Activated naive CD8-positive, alpha-beta T cell (primary cell): ENCODE results near the gene RANBP17.
A peak's percentile ranks its signal among the peaks of the same experiment; 100 is the strongest.

Experiments used
- H3K27ac Mint-ChIP-seq: one replicate; pipeline ENCODE4 v1.8.0; 2021; ENCODE audit warnings: mixed read lengths
- H3K27me3 Mint-ChIP-seq: one replicate; pipeline ENCODE4 v1.8.0; 2021; ENCODE audit warnings: mixed read lengths
- H3K36me3 Mint-ChIP-seq: one replicate; pipeline ENCODE4 v1.8.0; 2021; ENCODE audit warnings: mixed read lengths
- H3K4me1 Mint-ChIP-seq: one replicate; pipeline ENCODE4 v1.8.0; 2021; ENCODE audit warnings: low read depth, mixed read lengths
- H3K4me3 Mint-ChIP-seq: one replicate; pipeline ENCODE4 v1.8.0; 2021; ENCODE audit warnings: mild to moderate bottlenecking, mixed read lengths
- H3K9me3 Mint-ChIP-seq: one replicate; pipeline ENCODE4 v1.8.0; 2021; ENCODE audit warnings: low read depth, mixed read lengths

RANBP17 gene

DNA sequence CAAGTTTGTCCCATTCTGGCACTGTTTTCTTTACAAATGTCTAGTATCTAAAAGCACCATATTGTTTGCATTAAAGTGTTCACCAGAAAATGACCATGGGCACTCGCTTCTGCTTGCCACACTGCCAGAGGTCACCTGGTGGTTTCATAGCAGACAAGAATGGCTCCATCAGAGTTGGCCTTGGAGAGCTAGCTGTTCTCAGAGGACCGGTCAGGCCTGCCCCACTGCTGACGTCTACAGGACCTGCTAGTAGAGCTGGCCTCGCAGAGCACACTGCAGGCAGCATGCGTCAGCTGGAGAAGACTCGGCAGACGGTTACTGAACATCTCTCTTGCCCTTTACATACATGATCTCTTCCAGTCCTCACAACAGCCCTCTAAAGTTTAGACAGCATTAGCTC, 438.5 kb downstream of the RANBP17 start:
- Mint-ChIP-seq H3K4me3 (no peak overlapping the region), H3K27ac (no peak overlapping the region), H3K4me1 (no peaks in the 10 kb centered on the region), H3K9me3 (no peaks in the 10 kb centered on the region), H3K36me3 (no peaks in the 10 kb centered on the region), H3K27me3 (peaks cover 11% of the 10 kb centered on the region)

DNA sequence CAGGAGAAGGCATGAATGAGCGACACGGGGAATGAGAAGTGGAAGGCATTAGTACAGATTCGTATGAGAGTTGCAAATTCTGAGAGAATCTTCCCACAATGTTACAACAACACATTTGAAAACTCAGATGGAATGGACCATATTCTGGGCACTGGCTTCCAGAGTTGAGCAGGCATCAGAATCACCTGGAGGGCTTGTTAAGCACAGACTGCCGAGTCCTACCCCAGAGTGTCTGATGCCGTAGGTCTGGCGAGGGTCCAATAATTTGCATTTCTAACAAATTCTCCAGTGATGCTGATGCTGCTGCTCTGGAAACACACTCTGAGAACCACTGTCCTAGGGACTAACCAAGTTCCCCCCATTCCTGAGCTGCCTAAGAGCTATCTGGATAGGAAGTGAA, 444.3 kb downstream of the RANBP17 start:
- Mint-ChIP-seq H3K27me3 (peaks cover 31% of the 10 kb centered on the region), H3K27ac (no peak overlapping the region), H3K4me1 (peaks cover 9% of the 10 kb centered on the region), H3K36me3 (no peaks in the 10 kb centered on the region), H3K4me3 (no peak overlapping the region), H3K9me3 (no peaks in the 10 kb centered on the region)

DNA sequence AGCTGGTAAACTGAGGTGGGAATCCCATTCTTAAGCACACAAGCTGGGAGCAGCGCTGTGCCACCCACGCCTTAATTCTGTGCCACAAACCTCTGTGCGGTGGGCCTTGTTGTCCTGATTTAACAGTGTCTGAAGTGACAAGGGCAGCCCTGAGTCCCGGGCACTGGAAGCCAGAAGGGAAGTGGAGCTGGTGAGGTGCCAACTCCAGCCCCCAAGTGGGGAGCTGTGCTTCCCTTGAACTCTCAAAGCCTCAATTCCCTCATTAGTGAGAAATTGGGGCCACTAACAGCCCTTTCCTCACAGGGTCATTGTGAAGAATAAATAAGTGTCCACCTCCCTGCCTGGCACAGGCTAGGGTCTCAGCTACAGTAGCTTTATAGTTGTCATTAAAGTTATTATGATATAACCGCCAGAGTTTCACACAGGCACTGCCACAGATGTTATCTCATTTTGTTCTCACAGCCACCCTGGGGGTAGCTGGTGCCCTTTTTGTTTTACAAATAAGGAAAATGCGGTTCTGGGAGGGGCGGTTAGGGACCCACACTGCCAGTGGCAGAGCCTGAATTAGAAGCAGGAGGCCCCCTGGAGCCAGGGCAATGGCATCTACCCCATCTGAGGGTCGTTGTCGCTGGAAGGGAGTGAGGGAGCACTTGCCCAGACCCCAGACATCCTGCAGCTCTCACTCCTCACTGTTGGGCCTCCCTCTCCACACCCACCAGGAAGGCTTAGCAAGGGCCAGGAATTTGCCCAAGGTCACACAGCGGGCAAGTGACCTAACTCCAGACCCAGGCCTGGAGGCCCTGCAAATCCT, 445.2 kb downstream of the RANBP17 start:
- Mint-ChIP-seq H3K4me1 (peaks cover 10% of the 10 kb centered on the region), H3K36me3 (no peaks in the 10 kb centered on the region), H3K27me3 (peaks cover 26% of the 10 kb centered on the region), H3K9me3 (no peaks in the 10 kb centered on the region), H3K27ac (no peak overlapping the region), H3K4me3 (no peak overlapping the region)

DNA sequence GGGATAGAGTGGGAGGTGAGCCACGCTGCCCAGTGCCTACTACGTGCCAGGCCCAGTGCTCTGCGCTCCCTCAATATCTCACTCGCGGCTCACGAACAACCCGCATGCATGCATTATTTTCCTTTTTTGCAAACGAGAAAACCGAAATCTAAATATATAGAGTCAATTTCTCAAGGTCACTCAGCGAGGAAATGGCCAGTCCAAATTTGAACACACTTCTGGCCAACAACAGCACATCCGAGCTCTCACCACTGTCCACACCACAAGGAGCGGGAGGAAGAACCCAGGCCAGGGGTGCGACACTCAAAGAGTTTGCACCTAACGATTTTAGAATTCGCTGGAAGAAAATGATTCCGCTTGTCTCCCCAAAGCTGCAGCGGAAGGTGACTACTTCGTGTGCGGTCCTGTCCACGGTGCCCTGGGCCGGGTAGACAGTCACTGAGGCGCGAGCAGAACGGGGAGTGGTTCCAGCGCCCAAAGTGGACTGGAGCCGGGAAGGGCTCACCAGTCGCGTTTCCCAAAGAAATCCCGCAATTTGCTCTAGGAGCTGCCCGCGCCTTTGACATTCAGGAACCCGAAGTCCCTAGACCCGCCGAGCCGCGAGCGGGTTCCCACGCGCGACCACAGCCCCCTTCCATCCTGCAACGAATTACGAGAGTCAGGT, 446.1 kb downstream of the RANBP17 start:
- Mint-ChIP-seq H3K27ac (no peak overlapping the region), H3K9me3 (no peaks in the 10 kb centered on the region), H3K4me3 (no peak overlapping the region), H3K27me3 (peaks cover 25% of the 10 kb centered on the region), H3K36me3 (peaks cover 2% of the 10 kb centered on the region), H3K4me1 (peaks cover 16% of the 10 kb centered on the region)

DNA sequence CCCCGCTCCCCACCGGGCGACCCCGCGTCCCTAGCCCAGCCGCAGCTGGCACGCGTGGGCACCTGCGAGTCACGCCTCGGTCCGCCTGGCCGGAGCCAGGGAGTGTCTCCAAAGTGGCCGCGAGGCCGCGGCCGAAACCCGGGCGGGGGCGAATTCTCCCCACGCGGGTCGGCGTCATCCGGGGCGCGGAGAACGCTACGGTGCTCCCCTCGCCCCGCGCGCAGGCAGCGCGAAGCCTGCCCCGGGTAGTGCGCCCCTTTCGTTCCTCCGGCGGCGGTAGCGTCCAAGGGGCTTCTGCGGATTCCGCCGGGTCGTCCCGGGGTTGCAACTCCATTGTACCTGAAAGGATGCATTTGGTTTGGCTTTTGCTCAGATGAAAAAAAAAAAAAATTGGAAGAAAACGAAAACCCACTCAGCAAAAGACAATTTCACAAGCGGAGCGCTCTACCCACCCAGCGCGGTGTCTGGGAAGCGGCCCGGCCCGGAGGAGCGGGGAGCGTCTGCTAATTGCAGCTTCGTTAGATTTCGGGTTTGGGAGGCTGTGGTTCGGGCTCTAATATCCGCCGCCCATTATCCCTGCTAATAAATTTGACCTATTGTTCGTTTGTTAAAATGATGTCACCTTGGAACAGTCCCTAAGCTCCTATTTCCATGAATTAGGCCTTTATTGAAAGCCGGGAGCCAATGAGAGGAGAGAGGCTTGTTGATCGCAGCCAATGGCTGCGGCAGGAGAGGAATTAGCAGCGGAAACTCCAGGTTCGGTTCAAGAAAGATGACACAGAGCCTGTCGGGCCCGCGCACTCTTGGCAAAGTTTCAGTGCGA, 446.8 kb downstream of the RANBP17 start, which contains the start of gene TLX3:
Gene TLX3 (plus strand): TSS at position 796 of the 823 bp plus-strand sequence. CDS start 118 bp downstream, outside the sequence.
- Mint-ChIP-seq H3K27me3 (peaks cover 30% of the 10 kb centered on the region), H3K9me3 (no peaks in the 10 kb centered on the region), H3K4me3 (peak within 1 kb of the TSS; percentile 70), H3K27ac (peak within 1 kb of the TSS; percentile 17), H3K4me1 (peaks cover 20% of the 10 kb centered on the region), H3K36me3 (peaks cover 2% of the 10 kb centered on the region)

DNA sequence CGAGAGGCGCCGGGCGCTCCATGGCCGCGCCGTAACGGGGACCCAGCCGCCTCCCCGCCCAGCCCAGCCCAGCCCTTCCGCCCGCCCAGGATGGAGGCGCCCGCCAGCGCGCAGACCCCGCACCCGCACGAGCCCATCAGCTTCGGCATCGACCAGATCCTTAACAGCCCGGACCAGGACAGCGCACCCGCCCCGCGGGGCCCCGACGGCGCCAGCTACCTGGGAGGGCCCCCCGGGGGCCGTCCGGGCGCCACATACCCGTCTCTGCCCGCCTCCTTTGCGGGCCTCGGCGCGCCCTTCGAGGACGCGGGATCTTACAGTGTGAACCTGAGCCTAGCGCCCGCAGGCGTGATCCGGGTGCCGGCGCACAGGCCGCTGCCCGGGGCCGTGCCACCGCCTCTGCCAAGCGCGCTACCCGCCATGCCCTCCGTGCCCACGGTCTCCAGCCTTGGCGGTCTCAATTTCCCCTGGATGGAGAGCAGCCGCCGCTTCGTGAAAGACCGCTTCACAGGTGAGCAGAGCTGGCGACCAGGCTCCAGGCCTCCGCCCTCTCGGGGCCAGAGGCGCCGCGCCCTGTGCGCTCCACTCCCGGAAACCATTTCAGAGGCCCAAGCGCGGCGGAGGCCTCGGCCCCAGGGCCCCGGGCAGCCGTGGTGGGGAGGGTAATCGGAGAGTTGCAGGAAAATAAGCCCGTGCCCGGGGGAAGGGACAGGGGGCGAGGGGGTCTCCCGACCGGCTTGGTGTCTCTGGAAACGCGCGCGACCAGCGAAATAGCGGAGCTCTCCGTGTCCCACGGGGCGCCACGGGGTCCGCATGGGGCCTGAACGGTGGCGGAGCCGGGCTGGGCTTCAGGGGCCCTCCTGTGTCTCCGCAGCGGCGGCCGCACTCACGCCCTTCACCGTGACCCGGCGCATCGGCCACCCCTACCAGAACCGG, 447.7 kb downstream of the RANBP17 start:
- H3K4me1 Mint-ChIP-seq, result peaks cover 25% of the 10 kb centered on the region
- H3K27me3 Mint-ChIP-seq, result peaks cover 29% of the 10 kb centered on the region
- no peaks in the 10 kb centered on the region for H3K9me3 Mint-ChIP-seq
- no peak overlapping the region for H3K4me3 Mint-ChIP-seq
- H3K36me3 Mint-ChIP-seq, result peaks cover 2% of the 10 kb centered on the region
- H3K27ac Mint-ChIP-seq, result no peak overlapping the region

DNA sequence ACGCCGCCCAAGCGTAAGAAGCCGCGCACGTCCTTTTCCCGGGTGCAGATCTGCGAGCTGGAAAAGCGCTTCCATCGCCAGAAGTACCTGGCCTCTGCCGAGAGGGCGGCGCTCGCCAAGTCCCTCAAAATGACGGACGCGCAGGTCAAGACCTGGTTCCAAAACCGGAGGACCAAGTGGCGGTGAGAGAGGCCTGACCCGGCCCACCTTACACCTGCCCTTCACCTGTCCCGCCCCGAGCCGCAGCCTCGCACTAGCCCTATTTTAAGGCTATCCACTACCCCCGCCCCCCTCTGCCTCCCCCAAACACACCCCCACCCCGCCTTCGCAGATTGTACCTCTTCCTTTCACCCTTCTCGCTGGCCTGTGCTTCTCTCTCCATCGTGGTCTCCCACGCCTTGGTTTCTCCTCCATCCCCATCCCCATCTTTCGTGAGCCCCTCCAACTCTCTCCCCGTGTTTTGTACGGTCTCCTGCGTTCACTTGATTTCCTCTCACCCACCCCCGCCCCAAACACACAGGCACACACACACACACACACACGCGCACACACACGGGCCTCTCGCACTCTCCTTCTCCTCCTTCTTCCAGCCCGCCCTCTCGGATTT, 448.5 kb downstream of the RANBP17 start:
- H3K27ac Mint-ChIP-seq, result no peak overlapping the region
- H3K4me3 Mint-ChIP-seq, result peak overlapping the region; percentile 40
- peaks cover 25% of the 10 kb centered on the region for H3K4me1 Mint-ChIP-seq

DNA sequence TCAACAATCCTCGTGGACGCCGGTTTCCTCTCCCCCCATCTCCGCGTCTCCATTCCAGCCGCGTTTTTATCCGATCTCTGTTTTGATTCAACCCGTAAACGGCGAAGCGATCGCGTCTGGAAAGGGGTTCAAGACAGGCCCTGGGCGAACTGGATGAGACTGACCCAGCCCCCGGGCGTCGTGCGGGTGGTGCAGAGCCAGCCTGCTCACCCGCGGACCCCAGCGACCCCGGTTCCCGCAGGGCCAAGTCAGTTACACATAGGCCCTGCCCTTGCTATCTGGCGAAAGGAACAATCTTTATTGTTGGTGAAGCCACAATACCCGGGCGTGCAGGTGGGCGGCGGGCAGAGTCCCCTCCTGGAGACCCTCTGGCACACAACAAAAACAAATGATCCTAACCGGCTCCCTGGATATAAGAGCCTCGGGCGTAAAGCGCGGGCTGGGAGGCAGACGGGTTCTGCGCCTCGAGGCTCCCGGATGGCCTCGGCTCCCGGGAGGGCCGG, 449.1 kb downstream of the RANBP17 start:
- peaks cover 2% of the 10 kb centered on the region for H3K36me3 Mint-ChIP-seq
- H3K9me3 Mint-ChIP-seq, result no peaks in the 10 kb centered on the region
- H3K27me3 Mint-ChIP-seq, result peaks cover 26% of the 10 kb centered on the region
- no peak overlapping the region for H3K4me3 Mint-ChIP-seq
- H3K27ac Mint-ChIP-seq, result no peak overlapping the region
- peaks cover 26% of the 10 kb centered on the region for H3K4me1 Mint-ChIP-seq

More for the DNA sequence above, 448.5 kb downstream of the RANBP17 start:
- Mint-ChIP-seq H3K27me3 (peaks cover 29% of the 10 kb centered on the region), H3K36me3 (peaks cover 2% of the 10 kb centered on the region), H3K9me3 (no peaks in the 10 kb centered on the region)

DNA sequence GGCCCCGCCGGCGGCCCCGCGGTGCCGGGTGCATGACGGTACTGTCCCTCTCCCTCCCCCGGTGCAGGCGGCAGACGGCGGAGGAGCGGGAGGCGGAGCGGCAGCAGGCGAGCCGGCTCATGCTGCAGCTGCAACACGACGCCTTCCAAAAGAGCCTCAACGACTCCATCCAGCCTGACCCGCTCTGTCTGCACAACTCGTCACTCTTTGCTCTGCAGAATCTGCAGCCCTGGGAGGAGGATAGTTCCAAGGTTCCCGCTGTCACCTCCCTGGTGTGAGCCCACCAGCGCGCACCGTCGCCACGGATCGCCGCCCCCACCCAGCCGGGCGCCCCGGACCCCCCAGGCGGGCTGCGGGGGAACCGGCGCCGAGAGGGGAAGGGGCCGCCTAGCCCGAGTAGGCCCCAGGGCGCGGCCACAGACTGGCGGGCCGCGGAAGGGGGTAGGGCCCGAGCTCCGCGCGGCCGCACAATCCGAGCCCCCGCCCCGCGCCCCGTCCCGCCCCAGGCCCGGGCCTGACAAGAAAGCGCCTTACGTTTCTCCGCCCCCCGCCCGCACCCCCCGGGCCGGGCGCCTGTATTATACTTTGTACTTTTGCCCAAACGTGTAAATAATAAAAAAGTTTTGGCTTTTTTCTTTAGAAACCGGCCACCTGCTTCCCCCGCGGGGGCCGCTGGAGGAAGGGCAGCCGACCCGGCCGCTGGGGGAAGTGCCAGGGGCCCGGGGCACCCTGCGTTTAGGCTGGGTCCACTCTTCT, 449.7 kb downstream of the RANBP17 start:
- Mint-ChIP-seq H3K4me1 (peaks cover 29% of the 10 kb centered on the region), H3K27me3 (peaks cover 27% of the 10 kb centered on the region), H3K36me3 (peaks cover 2% of the 10 kb centered on the region), H3K4me3 (no peak overlapping the region), H3K27ac (no peak overlapping the region), H3K9me3 (no peaks in the 10 kb centered on the region)

DNA sequence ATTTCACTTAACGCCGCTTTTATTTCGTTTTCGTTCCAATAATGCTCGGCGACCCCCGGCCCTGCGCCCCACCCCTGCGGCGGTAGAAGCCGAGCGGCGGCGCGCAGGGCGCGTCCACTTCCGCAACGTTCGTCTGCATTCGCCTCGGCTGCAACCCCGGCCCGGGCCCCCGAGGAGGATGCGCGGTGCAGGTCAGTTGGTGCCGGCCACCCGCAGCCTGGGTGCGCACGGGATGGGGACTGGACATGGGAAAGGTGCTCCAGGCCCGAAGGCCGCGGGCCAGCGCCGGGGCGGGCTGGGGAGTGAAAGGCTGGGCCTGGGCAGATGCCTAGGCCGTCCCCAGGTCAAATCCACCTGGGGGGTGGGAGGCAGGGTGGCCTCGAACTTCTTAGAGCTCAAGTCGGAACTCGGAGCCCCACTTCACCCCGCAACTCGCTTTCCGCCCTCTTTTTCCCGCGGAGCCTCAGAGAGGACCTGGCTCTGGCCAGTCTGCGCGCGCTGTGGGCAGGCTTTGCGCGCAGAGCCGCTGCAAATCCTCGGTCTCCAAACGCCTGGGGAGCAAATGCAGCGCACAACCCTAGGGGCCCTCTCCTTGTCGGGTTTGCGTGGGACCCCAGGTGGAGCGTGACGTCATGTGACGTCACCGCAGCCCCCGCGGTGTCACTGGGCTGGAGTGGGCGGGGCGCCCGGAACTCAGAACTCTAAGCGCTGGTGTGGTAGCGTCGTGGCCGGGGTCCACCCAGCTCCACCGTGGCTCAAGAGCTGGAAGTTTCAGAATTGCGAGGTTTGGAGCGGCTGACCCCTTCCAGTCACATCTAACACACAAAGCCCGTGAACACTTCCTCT, 450.5 kb downstream of the RANBP17 start:
- Mint-ChIP-seq H3K36me3 (peaks cover 2% of the 10 kb centered on the region), H3K4me3 (peak overlapping the region; percentile 83), H3K27me3 (peaks cover 30% of the 10 kb centered on the region), H3K9me3 (no peaks in the 10 kb centered on the region), H3K4me1 (peaks cover 32% of the 10 kb centered on the region), H3K27ac (no peak overlapping the region)

DNA sequence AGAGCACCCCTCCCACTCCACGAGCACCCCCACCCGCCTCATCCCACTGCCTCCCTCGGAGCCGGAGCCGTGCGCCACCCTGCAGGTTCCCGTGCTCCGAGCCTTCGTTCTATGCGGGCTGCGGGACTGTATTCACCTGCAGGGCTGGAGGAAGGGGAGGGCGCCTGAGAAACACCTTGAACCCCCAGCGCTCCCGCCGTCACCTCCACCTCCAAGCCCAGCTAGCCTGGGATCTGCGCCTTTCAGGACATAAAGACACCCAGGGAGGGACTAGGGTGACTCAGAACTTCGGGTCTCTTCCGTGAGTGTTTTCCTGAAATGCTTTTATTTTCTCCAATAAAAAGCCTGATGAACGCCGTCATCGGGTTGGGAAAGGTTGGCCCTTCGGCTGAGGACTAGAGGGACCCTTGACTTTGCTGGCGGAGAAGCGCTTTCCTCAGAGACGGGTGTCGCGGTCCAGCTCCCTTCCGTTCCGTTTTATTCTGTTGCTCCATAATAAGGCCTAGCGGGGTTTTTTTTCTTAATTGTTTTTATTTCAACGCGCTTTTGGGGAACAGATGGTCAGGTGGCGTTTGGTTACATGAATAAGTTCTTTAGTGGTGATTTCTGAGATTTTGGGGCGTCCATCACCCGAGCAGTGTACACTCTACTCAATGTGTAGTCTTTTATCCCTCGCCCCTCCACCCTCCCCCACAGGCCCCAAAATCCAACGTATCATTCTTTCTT, 451.8 kb downstream of the RANBP17 start:
- H3K27me3 Mint-ChIP-seq, result peaks cover 32% of the 10 kb centered on the region
- peaks cover 27% of the 10 kb centered on the region for H3K4me1 Mint-ChIP-seq
- H3K9me3 Mint-ChIP-seq, result no peaks in the 10 kb centered on the region
- H3K4me3 Mint-ChIP-seq, result peak overlapping the region; percentile 51
- H3K27ac Mint-ChIP-seq, result peak overlapping the region; percentile 34
- peaks cover 2% of the 10 kb centered on the region for H3K36me3 Mint-ChIP-seq
